Loucy (cell line): ENCODE measurements around the gene AKR1D1.

Experiments
- EZH2phosphoT487 ChIP-seq: fragments of 200-600 bp; IDR thresholded peaks from 2 replicates; pipeline ENCODE4 v1.6.1; 2018; ENCODE audit warnings: antibody characterized with exemption, mild to moderate bottlenecking, moderate library complexity, borderline replicate concordance
- TF ChIP-seq, protein P1 (sequence below): fragments of 200-600 bp; sonication (generic); conservative IDR thresholded peaks from 2 replicates; pipeline ENCODE4 v1.5.1; 2014; ENCODE audit warnings: mild to moderate bottlenecking, antibody characterized with exemption, low read length

DNA sequence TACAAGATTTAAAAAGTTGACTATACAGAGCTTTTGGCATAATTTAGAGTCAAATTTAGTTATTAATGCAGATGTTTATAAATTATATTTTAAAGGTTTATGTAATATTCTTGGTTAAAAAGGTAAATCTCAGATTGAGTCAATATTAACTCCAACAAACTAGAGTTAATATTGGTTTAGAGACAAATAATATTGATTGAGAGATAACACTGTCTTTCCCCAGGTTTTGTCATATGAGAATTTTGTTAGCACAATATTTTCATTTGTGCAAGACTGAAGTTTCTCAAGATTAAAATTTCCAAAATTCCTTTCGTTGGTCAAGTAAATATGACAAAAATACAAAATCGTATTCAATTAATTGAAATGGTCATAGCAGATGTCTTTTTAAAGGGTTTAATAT lies 12.9 kb upstream of the AKR1D1 start:
- TF ChIP-seq, protein P1, sequence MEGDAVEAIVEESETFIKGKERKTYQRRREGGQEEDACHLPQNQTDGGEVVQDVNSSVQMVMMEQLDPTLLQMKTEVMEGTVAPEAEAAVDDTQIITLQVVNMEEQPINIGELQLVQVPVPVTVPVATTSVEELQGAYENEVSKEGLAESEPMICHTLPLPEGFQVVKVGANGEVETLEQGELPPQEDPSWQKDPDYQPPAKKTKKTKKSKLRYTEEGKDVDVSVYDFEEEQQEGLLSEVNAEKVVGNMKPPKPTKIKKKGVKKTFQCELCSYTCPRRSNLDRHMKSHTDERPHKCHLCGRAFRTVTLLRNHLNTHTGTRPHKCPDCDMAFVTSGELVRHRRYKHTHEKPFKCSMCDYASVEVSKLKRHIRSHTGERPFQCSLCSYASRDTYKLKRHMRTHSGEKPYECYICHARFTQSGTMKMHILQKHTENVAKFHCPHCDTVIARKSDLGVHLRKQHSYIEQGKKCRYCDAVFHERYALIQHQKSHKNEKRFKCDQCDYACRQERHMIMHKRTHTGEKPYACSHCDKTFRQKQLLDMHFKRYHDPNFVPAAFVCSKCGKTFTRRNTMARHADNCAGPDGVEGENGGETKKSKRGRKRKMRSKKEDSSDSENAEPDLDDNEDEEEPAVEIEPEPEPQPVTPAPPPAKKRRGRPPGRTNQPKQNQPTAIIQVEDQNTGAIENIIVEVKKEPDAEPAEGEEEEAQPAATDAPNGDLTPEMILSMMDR: no peak
- TF ChIP-seq EZH2phosphoT487: no peak
